Measurements from ENCODE around the gene MAP2K2. TPM values are rescaled to one million over a fixed set of nuclear protein-coding genes. Genes with fewer than 3 reads are reported as not detected.
A peak's percentile ranks its signal among the peaks of the same experiment; 100 is the strongest.

Gene MAP2K2
- total and polyA plus RNA-seq, 2 donors (not counting 3 experiments of a cell fraction or from before 2014, with no cell fraction given) = 126 to 171 TPM

DNA sequence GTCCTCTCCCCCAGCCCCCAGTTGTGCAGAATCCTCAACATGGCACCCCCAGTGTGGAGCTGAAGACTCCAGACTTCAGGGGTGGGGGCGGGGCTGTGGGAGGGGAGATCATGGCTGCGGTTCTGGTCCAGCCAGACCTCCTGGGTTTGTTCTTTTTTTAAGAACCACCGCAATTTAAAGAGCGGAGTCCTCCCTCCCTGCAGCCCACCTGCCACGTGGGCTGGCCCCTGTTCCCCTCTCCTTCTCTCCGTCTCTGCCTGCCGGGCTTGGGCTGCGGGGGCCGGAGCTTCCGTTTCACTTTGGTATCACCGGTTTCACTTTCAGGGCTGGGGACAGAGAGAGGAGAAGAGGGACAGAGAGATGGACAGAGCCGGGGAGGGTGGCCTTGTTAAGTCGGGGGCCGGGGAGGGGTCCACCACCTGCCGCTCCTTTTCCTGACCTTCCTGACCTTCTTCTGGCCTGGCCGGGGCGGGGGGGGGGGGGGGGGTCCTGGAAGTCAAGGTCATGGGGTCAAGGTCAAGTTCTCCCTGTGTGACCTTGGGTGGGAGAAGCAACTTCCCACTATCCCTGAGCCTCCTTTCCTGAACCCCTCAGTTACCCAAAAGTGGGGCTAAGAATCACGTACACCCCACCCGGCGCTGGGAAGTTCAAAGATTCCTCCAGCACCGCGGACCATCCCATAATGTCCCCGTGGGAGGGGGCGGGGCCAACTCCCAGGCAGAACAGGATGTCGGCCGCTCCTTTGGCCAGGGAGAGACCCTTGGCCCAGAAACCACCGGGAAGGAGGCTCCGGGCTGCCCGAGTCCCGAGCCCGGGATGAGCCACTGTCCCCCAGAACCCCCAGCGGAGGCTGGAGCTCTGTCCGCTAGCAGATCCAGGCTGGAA lies 45.9 kb downstream of the MAP2K2 start:
- Histone ChIP-seq H4K20me1 (replicated peaks; ENCODE audit: control insufficient read depth, extremely low read depth, insufficient read depth, low read length) (no peaks in the 10 kb centered on the region), H3K4me2 (ENCODE audit: insufficient read depth, low read length) (peak overlapping the region; percentile 73), H3K4me1 (ENCODE audit: control insufficient read depth, extremely low read depth, insufficient read depth, low read length) (peaks cover 6% of the 10 kb centered on the region), H3K9me1 (replicated peaks; ENCODE audit: control insufficient read depth, extremely low read depth, insufficient read depth, low read length) (no peaks in the 10 kb centered on the region), H3K9me3 (replicated peaks; ENCODE audit: control insufficient read depth, insufficient read depth, low read length) (no peaks in the 10 kb centered on the region), H3K9ac (replicated peaks; ENCODE audit: extremely low read depth, insufficient read depth, low read length) (no peak overlapping the region), H3K79me2 (ENCODE audit: control insufficient read depth, insufficient read depth, low read length) (no peaks in the 10 kb centered on the region), H3K36me3 (ENCODE audit: control insufficient read depth in 2 of 2, extremely low read depth in 1 of 2, insufficient read depth in 2 of 2, low read length in 2 of 2) (no peaks in the 10 kb centered on the region), H3K27ac (ENCODE audit: insufficient read depth, low read depth, low read length) (no peak overlapping the region), H3K4me3 (replicated peaks in 1 of 3; ENCODE audit: insufficient read depth in 1 of 3, low read depth in 1 of 3, low read length in 3 of 3) (peak overlapping the region; percentile 29 to 52 (median 43)), H3K27me3 (ENCODE audit: control insufficient read depth in 2 of 2, insufficient read depth in 2 of 2, low read length in 2 of 2) (no peaks in the 10 kb centered on the region), H2AFZ (ENCODE audit: low read depth, low read length) (peak overlapping the region; percentile 97)
- dilution Hi-C loops (cut with MboI; ENCODE audit: extremely low pct_ligation_motif_present, low sequenced_read_pairs) (no loop called here), intact Hi-C loops (cut with micrococcal nuclease) (no loop called here)
- BruUV-seq (replicated peaks) = no TSS peak
- DNase-seq (ENCODE audit: low read depth, low spot score) (peak; percentile 25), FAIRE-seq (peak; percentile 79)
- POLR2A ChIA-PET = interaction anchor here (0.5 to 1.3 kb wide), 2 partner anchors 11 to 20 kb away, joined by 3 to 7 read pairs; no protein-coding TSS in a partner anchor
- CTCF ChIA-PET = interaction anchor here (0.8 to 3.3 kb wide), 3 partner anchors 11 to 62 kb away, joined by 3 to 13 read pairs (median 3); no protein-coding TSS in a partner anchor
- TF ChIP-seq EZH2 (IDR thresholded peaks at IDR 0.05; ENCODE audit: borderline replicate concordance, low read depth, low read length, severe bottlenecking) (no peak), MYC (IDR thresholded peaks at IDR 0.05; ENCODE audit: low read depth, low read length) (no peak), JUN (IDR thresholded peaks at IDR 0.05; ENCODE audit: borderline replicate concordance, insufficient read depth, insufficient read length, low read depth) (no peak), POLR2A (IDR thresholded peaks at IDR 0.05; ENCODE audit: low read depth, low read length) (no peak), GATA2 (IDR thresholded peaks at IDR 0.05; ENCODE audit: insufficient read depth, insufficient read length, low read depth, low read length) (no peak), FOS (IDR thresholded peaks at IDR 0.05; ENCODE audit: borderline replicate concordance, insufficient read depth, low read length) (no peak), POLR2AphosphoS5 (IDR thresholded peaks at IDR 0.05; ENCODE audit: insufficient read depth, low read depth, low read length) (no peak)
- TF ChIP-seq, protein P1, sequence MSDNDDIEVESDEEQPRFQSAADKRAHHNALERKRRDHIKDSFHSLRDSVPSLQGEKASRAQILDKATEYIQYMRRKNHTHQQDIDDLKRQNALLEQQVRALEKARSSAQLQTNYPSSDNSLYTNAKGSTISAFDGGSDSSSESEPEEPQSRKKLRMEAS (IDR thresholded peaks at IDR 0.05; ENCODE audit: insufficient read depth, insufficient read length) = no peak
- TF ChIP-seq, protein P2, sequence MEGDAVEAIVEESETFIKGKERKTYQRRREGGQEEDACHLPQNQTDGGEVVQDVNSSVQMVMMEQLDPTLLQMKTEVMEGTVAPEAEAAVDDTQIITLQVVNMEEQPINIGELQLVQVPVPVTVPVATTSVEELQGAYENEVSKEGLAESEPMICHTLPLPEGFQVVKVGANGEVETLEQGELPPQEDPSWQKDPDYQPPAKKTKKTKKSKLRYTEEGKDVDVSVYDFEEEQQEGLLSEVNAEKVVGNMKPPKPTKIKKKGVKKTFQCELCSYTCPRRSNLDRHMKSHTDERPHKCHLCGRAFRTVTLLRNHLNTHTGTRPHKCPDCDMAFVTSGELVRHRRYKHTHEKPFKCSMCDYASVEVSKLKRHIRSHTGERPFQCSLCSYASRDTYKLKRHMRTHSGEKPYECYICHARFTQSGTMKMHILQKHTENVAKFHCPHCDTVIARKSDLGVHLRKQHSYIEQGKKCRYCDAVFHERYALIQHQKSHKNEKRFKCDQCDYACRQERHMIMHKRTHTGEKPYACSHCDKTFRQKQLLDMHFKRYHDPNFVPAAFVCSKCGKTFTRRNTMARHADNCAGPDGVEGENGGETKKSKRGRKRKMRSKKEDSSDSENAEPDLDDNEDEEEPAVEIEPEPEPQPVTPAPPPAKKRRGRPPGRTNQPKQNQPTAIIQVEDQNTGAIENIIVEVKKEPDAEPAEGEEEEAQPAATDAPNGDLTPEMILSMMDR (IDR thresholded peaks at IDR 0.05; ENCODE audit: extremely low read depth in 1 of 2, insufficient read depth in 1 of 2, low read depth in 1 of 2, low read length in 2 of 2) = no peak

All from endothelial cell of umbilical vein (primary cell).